ENCODE data around the gene TNP2.

Gene TNP2

GRCh38 chr16:11302977-11303376 is 33.9 kb upstream of the TNP2 start:
- no peak overlapping the region for H3K4me3 ChIP-seq (ENCODE audit: low read depth, low read length, poor library complexity, severe bottlenecking)
- no peak overlapping the region for H2AFZ ChIP-seq (ENCODE audit: low read length)
- H3K27me3 ChIP-seq (ENCODE audit: insufficient read depth, low read length): no peaks in the 10 kb centered on the region
- no peaks in the 10 kb centered on the region for H3K36me3 ChIP-seq (ENCODE audit: insufficient read depth, low read length)
- peaks cover 38% of the 10 kb centered on the region for H3K4me1 ChIP-seq (ENCODE audit: insufficient read depth, low read length, severe bottlenecking)
- H3F3A ChIP-seq (ENCODE audit: insufficient read depth, low read length): peaks cover 4% of the 10 kb centered on the region; the same call in 1 of the 2 replicates
- H4K20me1 ChIP-seq (ENCODE audit: insufficient read depth, low read length): no peaks in the 10 kb centered on the region
- H3K4me2 ChIP-seq (ENCODE audit: low read length): no peak overlapping the region
- peak overlapping the region; percentile 81 for H3K27ac ChIP-seq (ENCODE audit: low read depth, low read length, poor library complexity, severe bottlenecking)
- no peak for TF ChIP-seq CTCF (IDR thresholded peaks at IDR 0.05; ENCODE audit: low read length)
- no peak for TF ChIP-seq EZH2 (IDR thresholded peaks at IDR 0.05; ENCODE audit: borderline replicate concordance, low read length)
- H3K9me2 ChIP-seq (ENCODE audit: low read depth, low read length): no peaks in the 10 kb centered on the region
- H3K79me2 ChIP-seq (ENCODE audit: insufficient read depth, low read length): no peaks in the 10 kb centered on the region
- H3K9me3 ChIP-seq (ENCODE audit: low read length): peaks cover 4% of the 10 kb centered on the region; the same call in 1 of the 2 replicates
- H3K9ac ChIP-seq (ENCODE audit: low read length): no peak overlapping the region; the same call in 1 of the 2 replicates

- Histone ChIP-seq H3K36me3 (ENCODE audit: insufficient read depth, low read length) (no peaks in the 10 kb centered on the region), H3K9ac (ENCODE audit: low read length) (no peak overlapping the region), H3K9me2 (ENCODE audit: low read depth, low read length) (no peaks in the 10 kb centered on the region), H3K4me2 (ENCODE audit: low read length) (no peak overlapping the region), H3K79me2 (ENCODE audit: insufficient read depth, low read length) (no peaks in the 10 kb centered on the region), H2AFZ (ENCODE audit: low read length) (no peak overlapping the region), H3K27ac (ENCODE audit: low read depth, low read length, poor library complexity, severe bottlenecking) (peak overlapping the region; percentile 71), H3F3A (ENCODE audit: insufficient read depth, low read length) (peaks cover 4% of the 10 kb centered on the region; the same call in 1 of the 2 replicates), H4K20me1 (ENCODE audit: insufficient read depth, low read length) (no peaks in the 10 kb centered on the region), H3K4me3 (ENCODE audit: low read depth, low read length, poor library complexity, severe bottlenecking) (no peak overlapping the region), H3K4me1 (ENCODE audit: insufficient read depth, low read length, severe bottlenecking) (peaks cover 49% of the 10 kb centered on the region), H3K27me3 (ENCODE audit: insufficient read depth, low read length) (no peaks in the 10 kb centered on the region), H3K9me3 (ENCODE audit: low read length) (no peaks in the 10 kb centered on the region)
- no peak for TF ChIP-seq CTCF (IDR thresholded peaks at IDR 0.05; ENCODE audit: low read length)
- no peak for TF ChIP-seq EZH2 (IDR thresholded peaks at IDR 0.05; ENCODE audit: borderline replicate concordance, low read length)
Measured at GRCh38 chr16:11301645-11302501, 32.7 kb upstream of the TNP2 start.

GRCh38 chr16:11300560-11300892 is 31.4 kb upstream of the TNP2 start:
- Histone ChIP-seq H3K4me2 (ENCODE audit: low read length) (no peak overlapping the region), H3K9ac (ENCODE audit: low read length) (no peak overlapping the region), H2AFZ (ENCODE audit: low read length) (no peak overlapping the region), H3K4me3 (ENCODE audit: low read depth, low read length, poor library complexity, severe bottlenecking) (no peak overlapping the region), H3K9me3 (ENCODE audit: low read length) (no peaks in the 10 kb centered on the region), H3F3A (ENCODE audit: insufficient read depth, low read length) (peaks cover 4% of the 10 kb centered on the region; the same call in 1 of the 2 replicates), H3K27me3 (ENCODE audit: insufficient read depth, low read length) (no peaks in the 10 kb centered on the region), H3K4me1 (ENCODE audit: insufficient read depth, low read length, severe bottlenecking) (peaks cover 63% of the 10 kb centered on the region), H3K27ac (ENCODE audit: low read depth, low read length, poor library complexity, severe bottlenecking) (peak overlapping the region; percentile 98), H3K79me2 (ENCODE audit: insufficient read depth, low read length) (no peaks in the 10 kb centered on the region), H3K9me2 (ENCODE audit: low read depth, low read length) (no peaks in the 10 kb centered on the region), H3K36me3 (ENCODE audit: insufficient read depth, low read length) (no peaks in the 10 kb centered on the region), H4K20me1 (ENCODE audit: insufficient read depth, low read length) (no peaks in the 10 kb centered on the region)
- TF ChIP-seq CTCF (IDR thresholded peaks at IDR 0.05; ENCODE audit: low read length): no peak
- TF ChIP-seq EZH2 (IDR thresholded peaks at IDR 0.05; ENCODE audit: borderline replicate concordance, low read length): no peak
